Stimulated activated naive B cell treated with anti-CD40 and anti-IgM and Interleukin-4, amounts not matched to agents 10 μg/mL and 1 μg/mL and 100 μg/mL, for 72 hours (primary cell): ENCODE measurements around the gene ASTN1.

Source experiments
- ATAC-seq, 2 donors: fragments of 150-1000 bp; cut with Tn5 transposase; replicated peaks; 2 replicates each; pipeline ENCODE4 v1.10.0; 2021; ENCODE audit warnings: moderate library complexity in 1 of 2
- DNase-seq: peaks from one replicate; pipeline ENCODE4 v3.0.0; 2021
- H3K27ac Mint-ChIP-seq: one replicate; pipeline ENCODE4 v1.8.0; 2022; ENCODE audit warnings: mild to moderate bottlenecking, mixed read lengths
- H3K27me3 Mint-ChIP-seq, 2 donors: one replicate each; pipeline ENCODE4 v1.8.0; 2022; ENCODE audit warnings: mixed read lengths in 2 of 2
- H3K36me3 Mint-ChIP-seq, 2 donors: one replicate each; pipeline ENCODE4 v1.8.0; 2022; ENCODE audit warnings: mixed read lengths in 2 of 2, mild to moderate bottlenecking in 1 of 2
- H3K4me1 Mint-ChIP-seq, 2 donors: one replicate each; pipeline ENCODE4 v1.8.0; 2022; ENCODE audit warnings: mixed read lengths in 2 of 2, mild to moderate bottlenecking in 1 of 2
- H3K4me3 Mint-ChIP-seq, 2 donors: one replicate each; pipeline ENCODE4 v1.8.0; 2022; ENCODE audit warnings: mild to moderate bottlenecking in 2 of 2, mixed read lengths in 2 of 2, moderate library complexity in 1 of 2
- H3K9me3 Mint-ChIP-seq, 2 donors: one replicate each; pipeline ENCODE4 v1.8.0; 2022; ENCODE audit warnings: mixed read lengths in 2 of 2, mild to moderate bottlenecking in 1 of 2

ASTN1 gene

DNA sequence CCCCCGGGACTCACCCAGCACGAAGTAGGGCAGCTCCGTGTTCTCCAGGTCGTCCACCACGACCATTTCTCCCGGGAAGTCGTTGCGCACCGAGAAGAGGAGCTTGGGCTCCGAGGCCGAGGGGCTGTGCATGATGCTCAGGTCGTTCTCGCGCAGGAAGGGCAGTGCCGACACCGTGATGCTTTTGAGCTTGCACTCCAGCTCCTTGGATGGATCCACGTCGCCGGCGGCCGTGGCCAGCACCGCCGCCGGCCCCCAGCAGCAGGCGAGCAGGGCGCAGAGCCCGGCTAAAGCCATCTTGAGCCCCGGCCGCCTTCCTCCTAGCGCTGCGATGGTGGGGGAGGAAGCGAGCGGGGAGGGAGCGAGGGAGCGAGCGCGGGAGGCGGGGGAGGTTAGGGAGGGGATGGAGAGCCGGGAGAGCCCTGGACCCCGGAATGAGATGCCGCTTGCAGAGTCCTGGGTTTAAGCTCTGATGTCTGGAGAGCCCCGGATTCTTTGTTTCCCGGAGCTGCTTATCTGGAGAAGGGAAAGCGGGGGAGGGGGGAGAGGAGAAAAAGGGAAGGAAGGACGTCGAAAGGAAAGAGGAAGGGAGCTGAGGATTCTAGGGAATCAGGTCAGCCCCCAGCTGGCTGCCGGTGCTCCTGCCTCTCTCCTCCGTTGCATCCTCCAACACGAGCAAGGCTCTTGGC lies at the start of gene ASTN1:
Gene ASTN1 (minus strand): TSS at position 333 of the 689 bp plus-strand sequence. CDS start 36 bp downstream, at position 297.
- DNase-seq (no peak), ATAC-seq (no peak)
- Mint-ChIP-seq H3K27me3 (peaks cover 32 to 48% of the 10 kb centered on the region in 2 donors), H3K27ac (no peak within 1 kb of the TSS), H3K4me3 (peak within 1 kb of the TSS; percentile 32 to 41), H3K36me3 (peaks cover 4% of the 10 kb centered on the region in 2 donors), H3K4me1 (peaks cover 5 to 8% of the 10 kb centered on the region in 2 donors), H3K9me3 (no peaks in the 10 kb centered on the region)

DNA sequence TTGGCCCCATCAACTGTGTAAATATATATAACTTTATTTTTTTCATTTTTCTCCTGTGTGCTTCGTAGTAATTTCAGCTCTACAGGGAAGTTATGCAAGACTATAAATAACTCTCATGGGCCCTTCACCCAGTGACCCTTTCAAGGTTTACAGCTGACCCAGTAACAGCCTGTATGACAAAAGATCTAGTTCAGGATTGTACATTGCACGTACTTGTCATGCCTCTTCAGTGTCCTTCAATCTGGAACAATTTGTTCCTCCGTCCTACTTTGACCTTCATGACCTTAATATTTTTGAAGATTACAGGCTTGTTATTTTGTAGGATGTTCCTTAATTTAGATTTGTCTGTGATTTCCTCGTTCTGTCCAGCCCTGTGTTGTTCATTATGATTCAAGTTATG lies 46.7 kb upstream of the ASTN1 start:
- DNase-seq (no peak), ATAC-seq (no peak)
- no peaks in the 10 kb centered on the region for H3K27me3 Mint-ChIP-seq
- H3K9me3 Mint-ChIP-seq = peaks cover 3 to 4% of the 10 kb centered on the region in 2 donors
- H3K4me3 Mint-ChIP-seq = no peak overlapping the region
- no peak overlapping the region for H3K27ac Mint-ChIP-seq
- peaks cover 0 to 2% of the 10 kb centered on the region in 2 donors for H3K36me3 Mint-ChIP-seq
- H3K4me1 Mint-ChIP-seq = no peaks in the 10 kb centered on the region

- ATAC-seq = no peak
- H3K36me3 Mint-ChIP-seq = no peaks in the 10 kb centered on the region
Measured at GRCh38 chr1:177210071-177210470, 45.6 kb upstream of the ASTN1 start.

DNA sequence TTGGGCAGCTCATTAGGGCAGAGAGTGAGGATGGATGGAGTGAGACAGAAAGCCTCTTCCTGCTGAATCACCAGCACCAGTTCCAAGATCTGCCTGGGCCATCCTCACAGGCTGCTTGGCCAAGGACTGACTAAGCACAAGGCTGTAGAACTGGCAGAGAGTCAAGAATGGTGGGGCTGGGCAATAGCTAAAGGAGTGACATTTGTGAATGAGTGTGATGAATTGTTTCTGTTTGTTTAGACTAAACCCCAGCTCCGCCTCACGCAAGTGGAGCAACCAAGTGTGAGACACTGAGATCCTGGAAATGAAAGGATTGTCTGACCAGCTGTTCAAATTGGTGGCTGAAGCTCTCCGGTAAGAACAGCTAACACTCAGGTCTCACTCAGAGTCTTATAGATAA lies 44.8 kb upstream of the ASTN1 start:
- Mint-ChIP-seq H3K4me3 (no peak overlapping the region), H3K27ac (no peak overlapping the region), H3K27me3 (no peaks in the 10 kb centered on the region), H3K4me1 (no peaks in the 10 kb centered on the region), H3K9me3 (no peaks in the 10 kb centered on the region), H3K36me3 (no peaks in the 10 kb centered on the region)
- no peak for DNase-seq
- no peak for ATAC-seq

More at GRCh38 chr1:177210071-177210470, 45.6 kb upstream of the ASTN1 start:
- Mint-ChIP-seq H3K4me3 (no peak overlapping the region), H3K27me3 (no peaks in the 10 kb centered on the region), H3K27ac (no peak overlapping the region), H3K9me3 (peaks cover 0 to 2% of the 10 kb centered on the region in 2 donors), H3K4me1 (no peaks in the 10 kb centered on the region)
- no peak for DNase-seq

DNA sequence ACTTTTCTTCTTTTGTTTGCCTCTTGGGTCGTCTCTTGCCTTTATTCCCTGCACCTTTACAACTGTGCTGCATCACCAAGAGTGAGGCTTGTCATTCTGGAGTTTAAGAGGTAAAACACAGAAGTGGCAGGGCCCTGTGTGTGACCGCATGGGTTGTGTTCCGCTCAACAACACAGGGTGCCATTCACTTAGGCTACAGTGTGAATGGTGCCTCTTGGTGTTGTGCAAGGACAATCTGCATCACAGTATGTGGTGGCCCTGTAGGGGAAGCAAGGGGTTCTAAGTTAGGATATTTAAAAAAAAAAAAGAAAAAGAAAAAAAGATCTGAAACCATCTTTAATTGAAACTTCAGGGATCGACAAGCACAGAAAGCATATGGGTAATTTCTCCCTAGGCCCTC lies 44.4 kb upstream of the ASTN1 start:
- DNase-seq (no peak), ATAC-seq (no peak)
- no peak overlapping the region for H3K4me3 Mint-ChIP-seq
- no peaks in the 10 kb centered on the region for H3K27me3 Mint-ChIP-seq
- no peak overlapping the region for H3K27ac Mint-ChIP-seq
- H3K4me1 Mint-ChIP-seq = no peaks in the 10 kb centered on the region
- no peaks in the 10 kb centered on the region for H3K36me3 Mint-ChIP-seq
- H3K9me3 Mint-ChIP-seq = no peaks in the 10 kb centered on the region

DNA sequence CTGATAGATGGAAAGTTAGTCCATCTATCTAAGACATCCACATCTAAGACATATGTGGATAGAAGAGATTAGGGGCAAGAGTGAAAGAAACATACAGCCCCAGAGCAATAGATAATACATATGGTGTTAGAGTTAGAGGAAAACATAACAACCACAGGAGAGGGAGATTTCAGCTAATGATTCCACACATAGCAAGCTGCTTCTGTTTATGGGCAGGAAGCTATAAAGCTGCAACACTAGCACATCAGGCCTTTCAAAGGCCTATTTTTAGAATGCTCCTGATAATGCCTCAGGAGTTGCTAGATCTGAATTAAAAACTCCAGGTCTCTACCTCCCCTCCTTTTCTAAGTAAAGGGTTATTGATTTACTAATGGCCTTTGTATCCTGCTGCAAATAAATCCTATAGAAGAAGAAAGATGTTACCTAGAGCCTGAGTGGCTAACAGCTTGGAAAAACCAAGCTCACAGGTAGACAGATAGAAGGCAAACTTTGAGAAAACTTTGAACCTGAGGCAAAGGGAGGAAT lies 42.4 kb upstream of the ASTN1 start:
- ATAC-seq = no peak
- Mint-ChIP-seq H3K27me3 (no peaks in the 10 kb centered on the region), H3K36me3 (no peaks in the 10 kb centered on the region), H3K27ac (no peak overlapping the region), H3K9me3 (no peaks in the 10 kb centered on the region), H3K4me3 (no peak overlapping the region), H3K4me1 (no peaks in the 10 kb centered on the region)
- no peak for DNase-seq

DNA sequence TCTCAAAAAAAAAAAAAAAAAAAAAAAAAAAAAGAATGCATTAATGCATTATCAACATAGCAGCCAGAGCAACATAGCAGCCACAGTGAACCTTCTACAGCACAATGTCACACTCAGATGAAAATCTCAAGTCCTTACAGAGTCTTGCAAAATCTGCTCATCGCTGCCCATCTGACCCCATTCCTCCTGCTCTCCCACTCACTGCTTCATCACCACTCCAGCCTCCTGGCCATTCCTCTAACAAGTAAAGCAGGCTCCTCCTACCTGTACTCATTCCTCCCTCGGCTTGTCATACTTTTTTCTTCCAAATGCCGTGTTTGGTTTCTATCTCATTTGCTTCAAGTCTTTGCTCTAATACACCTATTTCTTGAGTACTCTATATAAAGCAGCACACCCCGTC lies 35.8 kb upstream of the ASTN1 start:
- ATAC-seq = no peak
- H3K27me3 Mint-ChIP-seq = peaks cover 3 to 6% of the 10 kb centered on the region in 2 donors
- H3K36me3 Mint-ChIP-seq = no peaks in the 10 kb centered on the region
- no peaks in the 10 kb centered on the region for H3K9me3 Mint-ChIP-seq
- DNase-seq = no peak
- no peak overlapping the region for H3K4me3 Mint-ChIP-seq
- no peaks in the 10 kb centered on the region for H3K4me1 Mint-ChIP-seq
- no peak overlapping the region for H3K27ac Mint-ChIP-seq

GRCh38 chr1:177198243-177198642 lies 33.7 kb upstream of the ASTN1 start:
- Mint-ChIP-seq H3K27ac (no peak overlapping the region), H3K4me3 (no peak overlapping the region), H3K4me1 (no peaks in the 10 kb centered on the region), H3K9me3 (no peaks in the 10 kb centered on the region), H3K36me3 (no peaks in the 10 kb centered on the region), H3K27me3 (peaks cover 8 to 13% of the 10 kb centered on the region in 2 donors)
- ATAC-seq (no peak), DNase-seq (no peak)

GRCh38 chr1:177190308-177190970 lies 25.9 kb upstream of the ASTN1 start:
- H3K27ac Mint-ChIP-seq = no peak overlapping the region
- no peak for DNase-seq

DNA sequence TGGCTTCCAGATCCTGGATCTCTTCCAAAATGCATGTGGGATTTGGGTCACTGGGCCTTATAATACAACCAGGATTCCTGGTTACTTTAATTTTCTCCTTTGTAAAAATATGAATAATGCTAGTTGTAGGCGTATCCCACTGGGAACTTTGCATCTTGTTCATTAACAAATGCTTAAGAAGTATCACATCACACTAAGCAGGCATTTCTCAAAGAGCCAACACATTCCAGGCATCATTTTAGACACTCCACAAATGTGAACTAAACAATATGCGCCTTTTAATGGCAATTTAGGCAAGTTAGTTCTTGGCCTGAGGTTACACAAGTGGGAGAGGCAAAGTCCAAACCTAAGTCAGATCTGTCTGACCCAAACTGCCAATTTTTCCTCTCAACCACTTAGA lies 22.1 kb upstream of the ASTN1 start:
- ATAC-seq (no peak), DNase-seq (no peak)
- H3K36me3 Mint-ChIP-seq = no peaks in the 10 kb centered on the region
- H3K27me3 Mint-ChIP-seq = peaks cover 23% of the 10 kb centered on the region in 2 donors
- H3K4me1 Mint-ChIP-seq = peaks cover 5 to 8% of the 10 kb centered on the region in 2 donors
- H3K4me3 Mint-ChIP-seq = no peak overlapping the region
- H3K9me3 Mint-ChIP-seq = no peaks in the 10 kb centered on the region
- no peak overlapping the region for H3K27ac Mint-ChIP-seq

More at GRCh38 chr1:177190308-177190970, 25.9 kb upstream of the ASTN1 start:
- H3K9me3 Mint-ChIP-seq = no peaks in the 10 kb centered on the region
- H3K4me3 Mint-ChIP-seq = no peak overlapping the region
- H3K36me3 Mint-ChIP-seq = no peaks in the 10 kb centered on the region
- no peaks in the 10 kb centered on the region for H3K4me1 Mint-ChIP-seq
- H3K27me3 Mint-ChIP-seq = peaks cover 12 to 19% of the 10 kb centered on the region in 2 donors
- no peak for ATAC-seq

GRCh38 chr1:177185209-177185608 lies 20.7 kb upstream of the ASTN1 start:
- Mint-ChIP-seq H3K27ac (no peak overlapping the region), H3K4me1 (peaks cover 8 to 13% of the 10 kb centered on the region in 2 donors), H3K36me3 (no peaks in the 10 kb centered on the region), H3K27me3 (peaks cover 28 to 37% of the 10 kb centered on the region in 2 donors), H3K9me3 (no peaks in the 10 kb centered on the region), H3K4me3 (no peak overlapping the region)
- DNase-seq = no peak
- ATAC-seq = no peak

DNA sequence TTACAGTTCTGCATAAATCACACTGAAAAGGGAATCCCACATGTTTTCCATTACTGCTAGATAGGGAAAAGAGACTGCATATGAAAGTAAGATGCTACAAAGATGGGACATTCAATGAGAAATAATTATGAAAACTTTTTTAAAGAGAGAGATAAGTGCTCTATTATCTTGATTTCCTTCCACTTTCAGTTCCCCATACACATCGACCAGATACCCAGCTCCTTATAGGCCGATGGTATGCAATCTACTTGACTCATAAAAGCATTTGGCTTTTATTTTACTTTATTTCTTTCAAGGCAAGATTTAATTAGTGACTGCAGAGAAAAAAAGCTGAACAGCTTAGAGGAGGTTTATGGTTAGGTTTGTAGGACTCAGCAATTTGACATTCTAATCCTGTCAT lies 19.3 kb upstream of the ASTN1 start:
- H3K27me3 Mint-ChIP-seq = peaks cover 33 to 39% of the 10 kb centered on the region in 2 donors
- peak in 1 of 2 donors; percentile 34 for ATAC-seq
- H3K9me3 Mint-ChIP-seq = no peaks in the 10 kb centered on the region
- no peak overlapping the region for H3K27ac Mint-ChIP-seq
- no peak overlapping the region for H3K4me3 Mint-ChIP-seq
- peaks cover 8 to 13% of the 10 kb centered on the region in 2 donors for H3K4me1 Mint-ChIP-seq
- no peaks in the 10 kb centered on the region for H3K36me3 Mint-ChIP-seq
- DNase-seq = no peak

DNA sequence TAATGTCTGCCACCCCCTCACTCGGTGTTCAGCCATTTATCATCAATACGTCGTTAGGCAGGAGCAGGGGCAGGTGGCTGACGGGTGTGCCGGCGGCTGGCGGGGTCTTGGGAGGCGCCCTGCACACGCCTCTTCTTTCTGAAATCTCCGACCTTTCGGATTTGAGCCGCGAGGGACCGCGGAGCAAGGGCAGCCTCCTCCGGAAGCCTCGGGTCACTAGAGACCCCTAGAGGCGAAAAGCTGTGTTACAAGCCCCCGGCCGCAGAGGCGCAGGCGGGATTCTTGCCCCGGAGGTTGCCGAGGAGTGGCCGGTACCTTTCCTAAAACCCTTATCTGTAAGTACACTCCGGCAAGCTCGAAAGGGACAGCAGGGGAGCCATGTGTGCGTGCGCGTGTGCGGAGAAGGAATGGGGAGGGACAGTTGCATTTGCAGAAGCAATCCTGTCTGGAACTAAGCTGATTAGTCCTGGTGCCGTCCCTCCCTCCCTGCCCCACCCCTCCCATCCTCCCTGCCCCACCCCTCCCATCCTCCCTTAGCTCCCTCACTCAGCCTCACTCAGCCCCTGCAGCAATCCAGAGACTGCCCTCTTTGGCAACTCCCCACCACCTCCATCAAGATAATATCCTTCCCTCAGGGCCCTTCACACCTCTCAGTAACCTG lies 17.2 kb upstream of the ASTN1 start:
- peak; percentile 84 to 87 for ATAC-seq
- DNase-seq = peak; percentile 41

GRCh38 chr1:177181280-177181630 lies 16.7 kb upstream of the ASTN1 start:
- ATAC-seq (peak; percentile 15 to 32), DNase-seq (no peak)
- no peak overlapping the region for H3K27ac Mint-ChIP-seq
- no peaks in the 10 kb centered on the region for H3K36me3 Mint-ChIP-seq
- peaks cover 0 to 2% of the 10 kb centered on the region in 2 donors for H3K9me3 Mint-ChIP-seq
- H3K4me1 Mint-ChIP-seq = peaks cover 8 to 13% of the 10 kb centered on the region in 2 donors
- H3K27me3 Mint-ChIP-seq = peaks cover 27 to 41% of the 10 kb centered on the region in 2 donors
- H3K4me3 Mint-ChIP-seq = peak overlapping the region; percentile 69 to 76

More for the DNA sequence above, 17.2 kb upstream of the ASTN1 start:
- Mint-ChIP-seq H3K27me3 (peaks cover 27 to 40% of the 10 kb centered on the region in 2 donors), H3K9me3 (no peaks in the 10 kb centered on the region), H3K36me3 (no peaks in the 10 kb centered on the region), H3K4me1 (peaks cover 8 to 13% of the 10 kb centered on the region in 2 donors), H3K27ac (no peak overlapping the region), H3K4me3 (peak overlapping the region; percentile 69 to 76)
